ENCODE measurements around the gene TEX11.
"Not testable (repeated sequence)": the region's sequence is repeated elsewhere in the genome, so short reads cannot be mapped to it uniquely, and the experiment has no call there.

Gene TEX11

DNA sequence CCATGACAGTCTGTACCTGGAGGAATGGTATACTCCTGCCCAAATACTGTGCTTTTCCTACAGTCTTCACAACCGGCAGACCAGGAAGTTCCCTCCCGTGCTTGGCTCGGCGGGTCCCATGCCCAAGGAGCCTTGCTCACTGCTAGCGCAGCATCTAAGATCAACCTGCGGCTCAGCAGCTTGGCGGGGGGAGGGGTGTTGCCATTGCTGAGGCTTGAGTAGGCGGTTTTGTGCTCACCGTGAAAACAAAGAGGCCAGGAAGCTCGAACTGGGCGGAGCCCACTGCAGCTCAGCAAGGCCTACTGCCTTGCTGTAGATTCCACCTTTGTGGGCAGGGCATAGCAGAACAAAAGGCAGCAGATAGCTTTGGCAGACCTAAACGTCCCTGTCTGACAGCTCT, 152.7 kb downstream of the TEX11 start:
- DNase-seq (ENCODE audit: low read depth): no peak

DNA sequence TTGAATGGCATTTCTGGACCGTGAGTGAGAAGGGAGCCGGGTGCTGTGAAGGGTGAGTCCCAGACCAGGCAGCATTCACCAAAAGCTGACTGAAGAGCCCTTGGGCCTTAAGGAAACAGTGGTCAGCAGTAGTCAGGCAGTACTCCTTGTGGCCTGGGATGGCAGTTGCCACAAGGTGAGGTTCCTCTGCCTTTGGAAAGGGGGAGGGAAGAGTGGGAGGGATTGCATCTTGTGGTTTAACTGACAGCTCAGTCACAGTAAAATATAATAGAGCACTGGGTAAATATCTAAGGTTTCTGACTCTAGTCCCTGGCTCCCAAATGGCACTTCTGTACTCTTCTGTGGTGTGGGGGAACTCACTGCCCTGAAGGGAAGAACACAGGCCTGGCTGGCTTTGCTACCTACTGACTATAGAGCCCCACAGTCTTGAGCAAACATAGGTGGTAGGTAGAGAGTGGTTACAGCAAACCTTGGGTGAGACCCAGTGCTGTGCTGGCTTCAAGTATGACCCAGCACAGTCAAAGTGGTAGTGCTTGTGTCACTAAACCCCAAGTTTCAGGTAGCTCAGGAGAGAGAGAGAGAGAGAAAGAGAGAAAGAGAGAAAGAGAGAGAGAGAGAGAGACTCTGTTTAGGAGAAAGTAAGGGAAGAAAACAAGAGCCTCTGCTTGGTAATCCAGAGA, 154.2 kb downstream of the TEX11 start:
- no peak for DNase-seq (ENCODE audit: low read depth)

DNA sequence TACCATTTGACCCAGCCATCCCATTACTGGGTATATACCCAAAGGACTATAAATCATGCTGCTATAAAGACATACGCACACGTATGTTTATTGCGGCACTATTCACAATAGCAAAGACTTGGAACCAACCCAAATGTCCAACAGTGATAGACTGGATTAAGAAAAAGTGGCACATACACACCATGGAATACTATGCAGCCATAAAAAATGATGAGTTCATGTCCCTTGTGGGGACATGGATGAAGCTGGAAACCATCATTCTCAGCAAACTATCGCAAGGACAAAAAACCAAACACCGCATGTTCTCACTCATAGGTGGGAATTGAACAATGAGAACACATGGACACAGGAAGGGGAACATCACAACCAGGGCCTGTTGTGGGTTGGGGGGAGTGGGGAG, 174.7 kb downstream of the TEX11 start:
- not testable (repeated sequence) for DNase-seq (ENCODE audit: low read depth)

DNA sequence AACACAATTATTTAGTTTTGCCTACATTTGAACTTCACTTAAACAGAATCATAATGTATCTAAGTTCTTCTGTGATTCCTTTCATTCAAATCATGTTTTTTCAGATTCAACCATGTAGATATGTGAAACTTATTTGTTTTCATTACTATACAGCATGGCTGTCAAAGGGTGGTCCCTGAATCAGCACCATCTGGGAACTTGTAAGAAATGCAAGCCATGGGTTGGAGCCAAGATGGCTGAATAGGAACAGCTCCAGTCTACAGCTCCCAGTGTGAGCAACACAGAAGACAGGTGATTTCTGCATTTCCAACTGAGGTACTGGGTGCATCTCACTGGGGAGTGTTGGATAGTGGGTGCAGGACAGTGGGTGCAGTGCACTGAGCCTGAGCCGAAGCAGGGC, 180.6 kb downstream of the TEX11 start:
- not testable (repeated sequence) for DNase-seq (ENCODE audit: low read depth)

DNA sequence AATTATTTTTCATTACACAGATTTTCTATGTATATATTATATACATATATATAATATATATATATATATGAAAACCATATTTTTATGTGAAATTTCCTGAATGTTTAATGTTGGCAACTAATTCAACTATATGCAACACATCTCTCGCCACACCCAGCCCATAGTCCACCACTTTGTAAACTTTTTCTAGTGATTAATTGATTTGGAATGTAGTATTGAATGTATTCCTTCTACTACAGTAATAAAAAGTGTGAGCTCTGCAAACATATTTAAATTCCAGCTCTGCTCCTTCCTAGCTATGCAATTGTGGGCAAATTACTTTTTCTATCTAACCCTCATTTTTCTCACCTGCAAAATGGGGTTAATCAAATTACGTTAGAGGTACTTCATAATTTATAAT, 187.8 kb downstream of the TEX11 start:
- peak; percentile 34 for DNase-seq (ENCODE audit: low read depth)

DNA sequence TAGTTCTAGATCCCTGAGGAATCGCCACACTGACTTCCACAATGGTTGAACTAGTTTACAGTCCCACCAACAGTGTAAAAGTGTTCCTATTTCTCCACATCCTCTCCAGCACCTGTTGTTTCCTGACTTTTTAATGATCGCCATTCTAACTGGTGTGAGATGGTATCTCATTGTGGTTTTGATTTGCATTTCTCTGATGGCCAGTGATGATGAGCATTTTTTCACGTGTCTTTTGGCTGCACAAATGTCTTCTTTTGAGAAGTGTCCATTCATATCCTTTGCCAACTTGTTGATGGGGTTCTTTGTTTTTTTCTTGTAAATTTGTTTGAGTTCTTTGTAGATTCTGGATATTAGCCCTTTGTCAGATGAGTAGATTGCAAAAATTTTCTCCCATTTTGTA, 197.2 kb downstream of the TEX11 start:
- DNase-seq (ENCODE audit: low read depth): not testable (repeated sequence)

DNA sequence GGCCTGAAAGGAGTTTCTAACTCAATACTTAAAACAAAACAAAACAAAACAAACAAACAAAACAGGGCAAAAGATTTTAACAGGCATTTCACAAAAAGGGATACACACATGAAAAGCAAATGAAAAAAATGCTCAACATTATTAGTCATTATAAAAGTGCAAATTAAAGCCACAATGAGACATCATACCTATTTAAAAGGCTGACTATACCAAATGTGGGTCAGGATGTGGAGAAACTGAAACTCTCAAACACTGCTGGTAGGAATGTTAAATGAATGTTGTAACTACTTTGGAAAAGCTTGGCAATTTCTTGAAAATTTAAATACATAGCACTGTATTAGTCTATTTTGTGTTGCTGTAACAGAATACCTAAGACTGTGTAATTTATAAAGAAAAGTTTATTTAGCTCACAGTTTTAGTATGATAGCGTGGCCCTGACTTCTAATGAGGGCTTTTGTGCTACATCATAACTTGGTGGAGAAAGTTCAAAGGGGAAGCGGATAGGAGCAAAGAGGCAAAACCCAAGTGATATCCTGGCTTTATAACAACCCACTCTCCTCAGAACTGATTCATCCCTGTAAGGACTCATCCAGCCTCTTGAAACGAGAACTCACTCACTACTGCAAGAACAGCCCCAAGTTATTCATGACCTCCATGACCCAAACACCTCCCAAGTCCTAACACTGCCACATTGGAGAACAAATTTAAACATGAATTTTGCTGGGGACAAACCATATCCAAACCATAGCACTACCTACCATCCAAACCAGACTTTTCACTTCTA, 214.0 kb downstream of the TEX11 start:
- DNase-seq (ENCODE audit: low read depth): no peak

DNA sequence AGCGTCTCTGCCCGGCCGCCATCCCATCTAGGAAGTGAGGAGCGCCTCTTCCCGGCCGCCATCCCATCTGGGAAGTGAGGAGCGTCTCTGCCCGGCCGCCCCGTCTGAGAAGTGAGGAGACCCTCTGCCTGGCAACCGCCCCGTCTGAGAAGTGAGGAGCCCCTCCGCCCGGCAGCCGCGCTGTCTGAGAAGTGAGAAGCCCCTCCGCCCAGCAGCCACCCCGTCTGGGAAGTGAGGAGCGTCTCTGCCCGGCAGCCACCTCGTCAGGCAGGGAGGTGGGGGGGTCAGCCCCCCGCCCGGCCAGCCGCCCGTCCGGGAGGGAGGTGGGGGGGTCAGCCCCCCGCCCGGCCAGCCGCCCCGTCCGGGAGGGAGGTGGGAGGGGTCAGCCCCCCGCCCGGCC, 229.1 kb downstream of the TEX11 start:
- DNase-seq (ENCODE audit: low read depth): not testable (repeated sequence)

DNA sequence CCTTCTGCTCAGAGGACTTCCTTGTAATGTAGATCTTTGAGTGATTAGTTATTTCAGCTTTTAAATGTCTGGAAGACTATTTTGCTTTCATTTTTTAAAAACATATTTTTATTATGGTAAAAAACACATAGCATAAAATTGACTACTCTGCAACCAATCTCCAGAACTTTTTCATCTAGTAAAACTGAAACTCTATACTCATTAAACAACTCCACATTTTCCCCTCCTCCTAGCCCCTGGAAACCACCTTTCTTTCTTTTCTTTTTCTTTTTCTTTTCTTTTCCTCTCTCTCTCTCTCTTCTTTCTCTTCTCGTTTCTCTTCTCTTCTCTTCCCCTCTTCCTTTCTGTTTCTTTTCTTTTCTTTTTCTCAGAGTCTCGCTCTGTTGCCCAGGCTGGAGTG, 233.2 kb downstream of the TEX11 start:
- DNase-seq (ENCODE audit: low read depth): no peak

DNA sequence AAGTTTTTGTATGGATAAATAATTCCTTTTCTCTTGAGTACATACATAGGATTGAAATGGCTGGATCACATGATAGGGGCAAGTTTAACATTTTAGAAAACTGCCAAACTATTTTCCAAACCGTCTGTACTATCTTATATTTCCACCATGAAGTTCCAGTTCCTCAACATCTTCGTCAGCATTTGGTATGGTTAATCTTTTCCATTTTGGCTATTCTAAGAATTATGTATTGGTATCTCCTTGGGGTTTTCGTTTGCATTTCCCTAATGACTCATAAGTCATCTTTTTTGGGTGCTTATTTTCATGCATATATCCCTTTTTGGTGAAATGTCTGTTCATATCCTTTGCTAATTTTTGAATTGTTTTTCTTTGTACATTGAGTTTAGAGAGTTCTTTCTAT, 236.2 kb downstream of the TEX11 start:
- no peak for DNase-seq (ENCODE audit: low read depth)

DNA sequence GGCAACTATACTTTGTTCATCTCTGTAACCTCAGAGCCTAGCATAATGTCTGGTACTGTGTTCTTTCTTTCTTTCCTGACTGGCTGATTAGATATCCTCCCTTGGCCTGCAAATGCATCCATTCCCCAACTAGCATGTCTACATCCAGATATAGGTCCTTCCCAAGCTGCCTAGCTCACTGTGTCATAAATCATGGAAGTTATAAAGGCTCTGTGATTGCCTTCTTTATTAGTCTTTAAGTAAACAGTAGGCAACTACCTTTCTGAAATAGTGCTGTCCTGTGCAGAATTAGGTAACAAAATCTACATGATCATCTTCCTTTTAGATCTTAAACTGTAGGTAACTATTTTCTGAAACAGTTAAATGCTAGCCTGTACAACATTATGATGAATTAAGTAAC, 239.4 kb downstream of the TEX11 start:
- DNase-seq (ENCODE audit: low read depth): no peak

DNA sequence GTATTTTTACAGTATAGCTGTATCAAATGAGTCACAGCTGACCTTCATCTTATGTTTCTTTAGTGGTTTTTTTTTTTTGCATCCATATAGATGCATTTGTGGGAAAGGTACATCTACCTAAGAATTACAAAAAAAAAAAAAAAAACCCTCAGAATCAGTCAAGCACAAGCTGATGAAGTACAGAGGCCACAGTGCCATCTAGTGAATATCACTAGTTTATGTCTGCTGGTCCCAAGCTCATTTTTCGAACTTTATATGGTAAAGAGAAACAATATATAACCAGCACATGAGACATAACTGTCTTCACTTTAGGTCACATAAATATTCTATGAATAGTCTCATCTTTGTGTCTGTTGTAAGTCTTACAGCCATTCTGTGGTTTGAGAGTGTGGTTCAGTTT, 243.8 kb downstream of the TEX11 start:
- DNase-seq (ENCODE audit: low read depth): peak; percentile 42

DNA sequence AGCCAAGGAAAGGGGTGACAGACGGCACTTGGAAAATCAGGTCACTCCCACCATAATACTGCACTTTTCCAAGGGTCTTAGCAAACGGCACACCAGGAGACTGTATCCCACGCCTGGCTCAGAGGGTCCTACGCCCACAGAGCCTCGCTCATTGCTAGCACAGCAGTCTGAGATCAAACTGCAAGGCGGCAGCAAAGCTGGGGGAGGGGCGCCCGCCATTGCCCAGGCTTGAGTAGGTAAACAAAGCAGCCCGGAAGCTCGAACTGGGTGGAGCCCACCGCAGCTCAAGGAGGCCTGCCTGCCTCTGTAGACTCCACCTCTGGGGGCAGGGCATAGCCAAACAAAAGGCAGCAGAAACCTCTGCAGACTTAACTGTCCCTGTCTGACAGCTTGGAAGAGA, 247.4 kb downstream of the TEX11 start:
- DNase-seq (ENCODE audit: low read depth): not testable (repeated sequence)

DNA sequence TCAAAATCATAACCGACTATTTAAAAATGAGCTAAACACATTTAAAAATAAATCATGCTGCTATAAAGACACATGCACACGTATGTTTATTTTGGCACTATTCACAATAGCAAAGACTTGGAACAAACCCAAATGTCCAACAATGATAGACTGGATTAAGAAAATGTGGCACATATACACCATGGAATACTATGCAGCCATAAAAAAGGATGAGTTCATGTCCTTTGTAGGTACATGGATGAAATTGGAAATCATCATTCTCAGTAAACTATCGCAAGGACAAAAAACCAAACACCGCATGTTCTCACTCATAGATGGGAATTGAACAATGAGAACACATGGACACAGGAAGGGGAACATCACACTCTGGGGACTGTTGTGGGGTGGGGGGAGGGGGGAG, 251.0 kb downstream of the TEX11 start:
- not testable (repeated sequence) for DNase-seq (ENCODE audit: low read depth)

DNA sequence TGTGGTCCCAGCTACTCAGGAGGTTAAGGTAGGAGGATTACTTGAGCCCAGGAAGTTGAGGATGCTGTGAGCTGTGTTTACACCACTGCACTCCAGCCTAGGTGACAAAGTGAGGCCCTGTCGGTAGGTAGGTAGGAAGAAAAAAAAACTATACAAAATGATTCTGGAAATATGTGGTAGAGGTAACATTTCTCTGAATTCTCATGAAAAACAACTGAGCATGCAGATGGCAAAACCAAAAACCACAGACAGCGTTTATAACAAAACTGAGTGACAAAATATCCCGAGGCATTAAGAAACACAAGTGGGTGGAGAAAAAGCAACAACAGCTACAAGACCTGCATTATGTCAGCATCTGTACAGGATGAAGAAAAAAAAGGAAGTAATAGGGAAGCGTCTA, 252.2 kb downstream of the TEX11 start:
- DNase-seq (ENCODE audit: low read depth): no peak

DNA sequence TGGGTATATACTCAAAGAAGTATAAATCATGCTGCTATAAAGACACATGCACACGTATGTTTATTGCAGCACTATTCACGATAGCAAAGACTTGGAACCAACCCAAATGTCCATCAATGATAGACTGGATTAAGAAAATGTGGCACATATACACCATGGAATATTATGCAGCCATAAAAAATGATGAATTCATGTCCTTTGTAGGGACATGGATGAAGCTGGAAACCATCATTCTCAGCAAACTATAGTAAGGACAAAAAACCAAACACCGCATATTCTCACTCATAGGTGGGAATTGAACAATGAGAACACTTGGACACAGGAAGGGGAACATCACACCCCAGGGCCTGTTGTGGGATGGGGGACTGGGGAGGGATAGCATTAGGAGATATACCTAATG, 260.6 kb downstream of the TEX11 start:
- DNase-seq (ENCODE audit: low read depth): not testable (repeated sequence)

DNA sequence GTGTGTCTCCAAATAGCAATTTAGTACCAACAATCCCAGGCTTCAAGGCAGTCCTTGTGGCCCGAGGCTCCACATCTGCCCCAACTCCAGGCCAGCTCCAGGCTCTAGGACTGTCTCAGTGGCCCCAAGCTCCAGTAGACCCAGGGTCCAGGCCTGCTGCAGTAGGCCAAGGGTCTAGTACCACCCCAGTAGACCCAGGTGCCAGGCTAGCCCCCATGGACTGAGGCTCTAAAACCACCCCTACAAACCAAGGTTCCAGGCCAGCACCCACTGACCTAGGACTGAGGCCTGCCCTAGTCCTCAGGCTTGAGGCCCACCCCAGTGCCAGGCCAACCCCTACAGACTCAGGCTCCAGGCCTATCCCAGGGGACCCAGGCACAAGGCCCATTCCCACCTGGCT, 272.3 kb downstream of the TEX11 start:
- DNase-seq (ENCODE audit: low read depth): no peak

DNA sequence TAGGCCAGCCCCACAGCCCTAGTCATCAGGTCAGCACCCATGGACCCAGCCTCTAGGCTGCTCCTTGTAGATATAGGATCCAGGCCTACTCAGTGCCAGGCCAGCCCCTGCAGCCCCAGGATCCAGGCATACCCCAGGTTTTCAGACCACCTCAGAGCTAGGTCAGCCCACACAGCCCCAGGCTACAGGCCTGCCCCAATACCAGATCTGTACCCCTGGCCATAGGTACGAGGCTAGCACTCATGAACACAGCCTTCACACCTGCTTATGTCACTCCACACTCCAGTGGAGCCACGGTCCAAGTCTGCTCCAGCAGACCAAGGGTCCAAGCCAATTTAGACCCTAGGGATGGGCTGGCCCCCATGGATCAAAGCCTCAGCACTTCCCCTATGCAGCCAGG, 272.8 kb downstream of the TEX11 start:
- DNase-seq (ENCODE audit: low read depth): no peak

DNA sequence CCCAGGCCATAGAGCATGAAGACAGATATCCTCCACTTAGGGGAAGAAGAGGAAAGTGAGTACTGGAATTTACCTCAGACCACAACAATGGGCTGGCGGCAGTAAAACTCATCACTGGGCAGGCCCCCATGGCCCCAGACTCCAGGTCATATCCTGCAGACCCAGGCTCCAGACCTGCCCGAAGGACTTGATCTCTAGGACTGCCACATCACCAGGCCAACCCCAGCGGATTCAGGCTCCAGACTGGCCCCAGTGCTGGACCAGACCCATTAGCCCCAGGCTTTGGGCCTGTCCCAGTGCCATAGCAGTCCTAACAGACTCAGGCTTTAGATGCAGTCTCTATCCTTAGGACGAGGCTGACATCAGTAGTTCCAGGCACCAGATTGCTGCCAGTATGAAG, 273.3 kb downstream of the TEX11 start:
- DNase-seq (ENCODE audit: low read depth): no peak

DNA sequence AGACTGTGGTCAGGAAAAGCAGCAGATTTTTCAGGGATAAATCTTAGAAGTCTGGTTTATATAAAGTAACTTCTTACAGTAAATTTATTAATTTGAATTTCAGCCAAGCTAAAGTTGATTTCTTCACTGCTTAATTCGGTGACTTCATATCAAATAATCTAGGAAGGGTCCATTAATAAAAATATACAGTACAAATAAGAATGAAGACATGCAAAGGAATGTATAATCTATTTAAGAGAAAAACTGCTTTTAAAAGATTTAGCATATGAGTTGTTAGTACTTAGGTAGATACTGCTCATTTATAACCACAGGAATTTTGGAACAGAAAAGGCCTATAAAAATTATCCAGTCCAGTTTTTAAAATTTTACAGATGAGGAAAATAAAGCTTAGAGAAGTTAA, 286.8 kb downstream of the TEX11 start:
- no peak for DNase-seq (ENCODE audit: low read depth)

DNA sequence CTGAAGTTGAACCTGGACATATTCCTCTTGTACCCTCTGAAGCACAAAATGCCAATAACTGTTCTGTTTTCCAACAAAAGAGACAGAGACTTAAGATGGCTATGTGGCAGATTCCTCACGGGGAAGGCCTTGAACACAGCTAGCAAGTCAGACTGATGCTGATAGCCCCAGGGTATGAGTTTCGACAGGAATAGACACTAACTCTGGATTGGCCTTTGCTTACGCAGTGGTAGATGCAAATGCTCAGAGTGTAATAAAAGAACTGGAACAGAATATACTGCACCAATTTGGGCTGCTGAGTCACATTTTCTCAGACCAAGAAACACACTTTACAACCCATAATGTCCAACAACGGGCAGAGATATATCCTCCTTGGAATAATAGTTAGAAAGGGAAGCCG, 290.0 kb downstream of the TEX11 start:
- no peak for DNase-seq (ENCODE audit: low read depth)

DNA sequence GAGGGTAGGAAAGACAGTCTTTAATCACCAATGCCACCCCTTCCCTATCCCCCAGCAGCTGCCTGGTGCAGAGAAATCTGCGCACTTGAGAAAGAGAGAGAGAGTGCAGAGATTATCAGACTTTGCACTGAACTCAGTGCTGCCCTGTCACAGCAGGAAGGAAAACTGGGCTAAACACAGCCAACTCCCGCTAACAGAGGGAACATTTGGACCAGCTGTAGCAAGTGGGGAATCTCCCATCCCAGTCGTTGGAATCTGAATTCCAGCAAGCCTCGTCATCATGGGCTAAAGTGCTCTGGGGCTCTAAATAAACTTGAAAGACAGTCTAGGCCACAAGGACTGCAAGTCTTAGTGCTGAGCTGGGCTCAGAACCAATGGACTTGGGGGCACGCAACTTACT, 295.2 kb downstream of the TEX11 start:
- peak; percentile 58 for DNase-seq (ENCODE audit: low read depth)

DNA sequence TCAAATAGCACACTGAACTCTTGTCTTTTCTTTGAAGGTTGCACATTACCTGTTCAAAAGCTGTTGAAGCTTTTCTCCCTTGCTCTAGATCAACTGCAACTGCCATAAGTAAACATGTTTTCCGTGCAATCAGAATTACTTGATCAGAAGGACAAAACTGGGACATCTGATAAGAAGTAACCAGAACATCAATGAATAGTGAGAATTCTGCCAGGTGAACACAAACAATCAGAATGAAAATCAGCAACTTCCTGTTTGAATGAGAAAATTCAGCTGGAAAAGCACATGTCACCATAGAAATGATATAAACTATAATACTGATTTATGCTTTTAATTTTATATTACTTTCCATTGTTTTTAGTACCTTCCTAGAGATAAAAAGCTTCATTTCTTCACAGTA, 303.2 kb downstream of the TEX11 start:
- no peak for DNase-seq (ENCODE audit: low read depth)

DNA sequence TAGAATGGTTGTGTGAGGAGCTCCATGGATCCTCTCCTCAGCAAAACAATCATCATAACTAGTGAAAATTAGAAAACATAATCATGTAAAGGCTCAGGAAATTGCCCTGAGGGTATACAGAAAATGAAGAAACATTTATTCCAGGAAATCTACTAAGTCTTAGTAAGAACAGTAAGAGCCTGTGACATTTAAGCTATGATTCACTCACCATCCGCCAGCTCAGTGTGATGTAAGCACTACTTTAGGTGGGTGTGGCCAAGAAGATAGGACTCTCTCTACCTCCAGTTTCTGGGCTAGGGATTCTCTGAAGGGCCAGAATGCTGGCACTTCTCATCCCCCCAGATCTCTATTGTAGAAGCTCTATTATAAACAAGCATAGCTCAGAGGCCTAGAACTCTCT, 316.4 kb downstream of the TEX11 start:
- DNase-seq (ENCODE audit: low read depth): peak; percentile 90

All from ELR (cell line).